K562 (cell line): ENCODE data around the gene HNRNPM. TPM values are rescaled to one million over a fixed set of nuclear protein-coding genes. Genes with fewer than 3 reads are reported as not detected.

Source experiments
- ATAC-seq: fragments of 200-7000 bp; cut with Tn5 transposase; 3 replicates; pipeline ENCODE4 v1.9.1; 2020; ENCODE audit warnings: moderate library complexity
- BruUV-seq: library from RNA; stranded (reverse); fragments of 400-500 nt; replicated peaks from 2 replicates; lab custom pipeline; 2021; lab: Mats Ljungman, UMichigan
- CTCF ChIA-PET: fragments of 300-600 bp; formaldehyde crosslinking; extraction: SDS; loops from one replicate; lab custom pipeline; 2021; ENCODE audit warnings: low intra/inter-chr PET ratio; lab: Yijun Ruan, JAX
- POLR2A ChIA-PET: fragments of 300-600, 350-650 bp; sonication (Branson Sonifier 250); formaldehyde crosslinking; extraction: SDS; loops from one replicate; lab custom pipeline; 2021; ENCODE audit warnings: antibody characterized with exemption, inconsistent platforms; lab: Yijun Ruan, JAX
- DNase-seq, 4 experiments: peaks; one replicate each; pipeline versions ENCODE4 v3.0.0 to v3.0.0-alpha.2; 2011 to 2018; ENCODE audit warnings: low spot score in 3 of 4, mixed read lengths in 3 of 4; ENCODE audit errors: extremely low read depth in 1 of 4
- FAIRE-seq: peaks from 2 replicates; lab custom pipeline; 2011; peaks lifted over from hg19 to GRCh38; lab: Jason Lieb, UNC
- H2AFZ ChIP-seq: 2 replicates; pipeline ENCODE4 v1.6.0; 2011; ENCODE audit warnings: low read depth, low read length, control low read depth, inconsistent platforms
- H3K27ac ChIP-seq: fragments of 200-600 bp; 3 replicates; pipeline ENCODE4 v1.8.0; 2011; ENCODE audit warnings: low read depth, mild to moderate bottlenecking, control low read depth, inconsistent platforms, low read length, moderate library complexity, mixed read lengths; ENCODE audit errors: extremely low read depth
- H3K27me3 ChIP-seq, 2 experiments: fragments of 300-600 bp in 1 of 2; 2 replicates in 1 of 2; 3 replicates in 1 of 2; pipeline versions ENCODE4 v1.6.0 to v1.8.0; 2011; ENCODE audit warnings: inconsistent platforms in 2 of 2, low read length in 2 of 2, mild to moderate bottlenecking in 1 of 2, mixed read lengths in 1 of 2, moderate library complexity in 1 of 2; ENCODE audit not compliant: control insufficient read depth in 2 of 2, insufficient read depth in 2 of 2
- H3K36me3 ChIP-seq: fragments of 300-600 bp; 3 replicates; pipeline ENCODE4 v1.8.0; 2011; ENCODE audit warnings: mild to moderate bottlenecking, low read length, inconsistent platforms; ENCODE audit not compliant: control insufficient read depth, insufficient read depth
- H3K4me1 ChIP-seq, 2 experiments: fragments of 200-600 bp in 1 of 2; replicated peaks in 1 of 2; 2 replicates in 1 of 2; 3 replicates in 1 of 2; pipeline versions ENCODE4 v1.5.1 to v1.8.0; 2011; ENCODE audit warnings: inconsistent platforms in 2 of 2, low read length in 2 of 2, mild to moderate bottlenecking in 1 of 2, mixed read lengths in 1 of 2, moderate library complexity in 1 of 2; ENCODE audit not compliant: control insufficient read depth in 2 of 2, insufficient read depth in 2 of 2
- H3K4me2 ChIP-seq: 2 replicates; pipeline ENCODE4 v1.6.1; 2011; ENCODE audit warnings: low read length, control low read depth, inconsistent platforms, mixed read lengths; ENCODE audit not compliant: insufficient read depth
- H3K4me3 ChIP-seq: fragments of 200-600 bp; sonication (generic), shearing (Covaris generic); 2 replicates; pipeline ENCODE4 v1.5.1; 2016; ENCODE audit warnings: control low read depth, inconsistent platforms
- H3K79me2 ChIP-seq: fragments of 200-600 bp; 3 replicates; pipeline ENCODE4 v1.8.0; 2011; ENCODE audit warnings: low read length, inconsistent platforms; ENCODE audit not compliant: control insufficient read depth, insufficient read depth
- H3K9ac ChIP-seq, 2 experiments: 2 replicates each; pipeline versions ENCODE4 v1.6.0 to v1.6.1; 2011; ENCODE audit warnings: low read depth in 2 of 2, low read length in 2 of 2, control low read depth in 1 of 2, inconsistent platforms in 1 of 2, mild to moderate bottlenecking in 1 of 2, mixed read lengths in 1 of 2; ENCODE audit not compliant: insufficient read depth in 1 of 2
- H3K9me1 ChIP-seq: one replicate; pipeline ENCODE4 v1.6.0; 2011; ENCODE audit warnings: inconsistent platforms, mild to moderate bottlenecking, low read length, moderate library complexity; ENCODE audit not compliant: control insufficient read depth, insufficient read depth
- H3K9me3 ChIP-seq: replicated peaks from 2 replicates; pipeline ENCODE4 v1.5.1; 2011; ENCODE audit warnings: low read depth, low read length, inconsistent platforms; ENCODE audit not compliant: control insufficient read depth, insufficient read depth
- H4K20me1 ChIP-seq: replicated peaks from 2 replicates; pipeline ENCODE4 v1.6.1; 2011; ENCODE audit warnings: low read length, inconsistent platforms, mixed read lengths; ENCODE audit not compliant: control insufficient read depth, insufficient read depth
- RBM17 ChIP-seq: fragments of 200-400 bp; formaldehyde crosslinking; IDR thresholded peaks from 2 replicates; pipeline ENCODE4 v1.6.1; 2017; ENCODE audit warnings: low read depth, mild to moderate bottlenecking, low read length, borderline replicate concordance
- SMC3 ChIP-seq: conservative IDR thresholded peaks from 2 replicates; pipeline ENCODE4 v1.6.1; 2011; ENCODE audit warnings: low read depth, low read length, improper control_type of control experiment; ENCODE audit not compliant: insufficient read depth
- TCF7 ChIP-seq: sonication (generic); IDR thresholded peaks from 2 replicates; pipeline ENCODE4 v1.6.1; 2016; ENCODE audit warnings: antibody characterized with exemption, borderline replicate concordance
- ZNF408 ChIP-seq: fragments of 250-450 bp; sonication (Bioruptor Pico); IDR thresholded peaks from 2 replicates; pipeline ENCODE4 v1.4.0; 2020; ENCODE audit warnings: low read depth, mild to moderate bottlenecking, moderate library complexity
- ZNF436 ChIP-seq: fragments of 250-450, 450-650 bp; sonication (Bioruptor Pico); formaldehyde crosslinking; IDR thresholded peaks from 2 replicates; pipeline ENCODE4 v1.7.0; 2020; ENCODE audit warnings: mild to moderate bottlenecking
- ZNF583 ChIP-seq: fragments of 250-450 bp; sonication (Bioruptor Pico); IDR thresholded peaks from 2 replicates; pipeline ENCODE4 v1.4.0; 2020
- WGBS: fragments of 100-300 bp; shearing (Covaris generic); methylation state at CpG from one replicate; pipeline ENCODE4 v1.1.6; 2016; ENCODE audit warnings: low coverage, mixed read lengths; ENCODE audit not compliant: insufficient coverage; ENCODE audit errors: missing lambda C conversion rate; 5-methylcytosine and 5-hydroxymethylcytosine counted together
- in situ Hi-C: fragments of 300-500 bp; cut with MboI; formaldehyde crosslinking; loops from 4 replicates; pipeline ENCODE4 v1.15.0; 2018; ENCODE audit warnings: inconsistent platforms, mixed read lengths
- intact Hi-C: fragments of 100-400 bp; cut with micrococcal nuclease; formaldehyde crosslinking; loops from 2 replicates; pipeline ENCODE4 v1.14.2; 2022
- polyA plus RNA-seq, 8 experiments: library from polyadenylated mRNA; depleted of rRNA in 4 of 8; stranded (reverse) in 5 of 8; unstranded in 3 of 8; fragments of >200 nt; fragmentation: Nextera tagmentation in 2 of 8; fragmentation: Illumina TruSeq in 1 of 8; extraction: Ambion mirVana in 2 of 8; extraction: Trizol in 1 of 8; gene quantifications; 2 replicates each; pipeline versions ENCODE4 v1.2.1 to v1.2.3, GENCODE V29; 2011 to 2014; ENCODE audit warnings: inconsistent platforms in 1 of 8, missing spikeins in 1 of 8
- total RNA-seq, 7 experiments: library from RNA; depleted of rRNA in 6 of 7; stranded (reverse); fragments of >200 nt in 6 of 7; fragmentation: Illumina TruSeq in 2 of 7; extraction: Trizol in 2 of 7; gene quantifications; 2 replicates each; pipeline versions ENCODE4 v1.2.1 to v1.2.3, GENCODE V29; 2011 to 2021; ENCODE audit warnings: low replicate concordance in 1 of 7

HNRNPM gene
- total and polyA plus RNA-seq, 9 of the 15 experiments (the other 6 are each of a cell fraction or from before 2014, with no cell fraction given) = 11.1 to 340 (median 195) TPM

GRCh38 chr19:8404391-8405151, 40.2 kb upstream of the HNRNPM start:
- BruUV-seq = no TSS peak
- intact Hi-C loops (no loop called here), in situ Hi-C loops (no loop called here)
- H3K79me2 ChIP-seq = no peaks in the 10 kb centered on the region
- H3K4me2 ChIP-seq = no peak overlapping the region
- H3K27ac ChIP-seq = no peak overlapping the region
- H3K36me3 ChIP-seq = peaks cover 31% of the 10 kb centered on the region; the same call in 1 of the 3 replicates
- peak overlapping the region in 1 of 2 experiments; percentile 31; a peak in 1 of 4 replicates for H3K9ac ChIP-seq
- H4K20me1 ChIP-seq = no peaks in the 10 kb centered on the region
- H3K4me3 ChIP-seq = no peak overlapping the region
- POLR2A ChIA-PET = interaction anchor here (0.7 to 1.2 kb wide), 6 partner anchors 10 to 14 kb away, joined by 3 to 7 read pairs (median 4); partner anchors contain the start of gene RAB11B
- TF ChIP-seq RBM17 (no peak), SMC3 (no peak), ZNF583 (CRISPR knock-in tag) (no peak), ZNF436 (CRISPR knock-in tag) (no peak), TCF7 (no peak), ZNF408 (CRISPR knock-in tag) (no peak)
- no peak for ATAC-seq
- no peak for DNase-seq
- H2AFZ ChIP-seq = no peak overlapping the region
- peaks cover 0 to 24% of the 10 kb centered on the region in 2 experiments; a peak in 2 of 5 replicates for H3K4me1 ChIP-seq
- 87% methylated on average over 13 of the region's 18 CpGs for WGBS
- no peaks in the 10 kb centered on the region for H3K9me3 ChIP-seq
- H3K9me1 ChIP-seq = peaks cover 4% of the 10 kb centered on the region
- FAIRE-seq = no peak
- H3K27me3 ChIP-seq = no peaks in the 10 kb centered on the region
- CTCF ChIA-PET = interaction anchor here (0.5 kb wide), 1 partner anchor 49 kb away, joined by 3 read pairs; no protein-coding TSS in a partner anchor
